C1 segment of cervical spinal cord (tissue), 14 donors: Measurements from ENCODE around the gene GMEB2.
"Not testable (repeated sequence)": the region's sequence is repeated elsewhere in the genome, so short reads cannot be mapped to it uniquely, and the experiment has no call there.

Experiments
- DNase-seq, 14 donors: peaks; one replicate each; lab custom pipeline; 2025; lab: John Stamatoyannopoulos, UW

The GMEB2 gene

DNA sequence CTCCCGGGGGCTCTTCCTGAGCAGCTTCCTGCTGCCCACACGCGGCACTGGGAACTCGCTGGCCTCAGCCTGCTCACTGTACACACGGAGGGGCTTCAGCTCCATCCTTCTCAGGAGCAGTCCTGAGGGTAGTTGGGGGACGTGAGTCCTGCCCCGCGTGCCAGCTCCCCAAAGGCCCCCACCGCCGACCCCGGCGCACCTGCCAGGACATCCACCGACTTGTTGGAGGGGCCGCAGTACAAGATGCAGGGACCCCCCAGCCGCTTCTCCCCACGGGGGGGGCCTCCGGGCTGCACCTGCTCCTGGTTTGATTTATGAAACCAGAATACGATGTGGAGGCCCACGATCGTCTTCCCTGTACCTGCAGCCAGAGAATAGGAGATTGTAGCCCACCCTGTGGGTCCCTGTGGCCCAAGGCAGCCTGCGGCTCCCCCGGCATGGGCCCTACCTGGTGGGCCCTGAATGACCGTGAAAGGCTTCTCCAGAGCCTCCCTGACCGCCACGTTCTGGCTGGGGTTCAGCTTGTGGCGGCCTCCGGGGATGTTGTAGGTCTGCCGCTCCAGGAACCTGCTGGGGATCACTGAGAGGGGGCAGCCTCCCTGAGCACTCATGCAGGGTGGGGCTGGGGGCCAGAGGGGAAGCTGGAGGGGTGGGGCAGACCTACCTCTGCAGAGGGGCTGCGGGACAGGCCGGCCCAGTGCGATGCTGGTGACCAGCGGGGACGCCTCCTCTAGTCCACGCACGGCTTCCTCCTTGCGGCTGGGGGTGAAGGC is 65.1 kb downstream of the GMEB2 start:
- no peak for DNase-seq

DNA sequence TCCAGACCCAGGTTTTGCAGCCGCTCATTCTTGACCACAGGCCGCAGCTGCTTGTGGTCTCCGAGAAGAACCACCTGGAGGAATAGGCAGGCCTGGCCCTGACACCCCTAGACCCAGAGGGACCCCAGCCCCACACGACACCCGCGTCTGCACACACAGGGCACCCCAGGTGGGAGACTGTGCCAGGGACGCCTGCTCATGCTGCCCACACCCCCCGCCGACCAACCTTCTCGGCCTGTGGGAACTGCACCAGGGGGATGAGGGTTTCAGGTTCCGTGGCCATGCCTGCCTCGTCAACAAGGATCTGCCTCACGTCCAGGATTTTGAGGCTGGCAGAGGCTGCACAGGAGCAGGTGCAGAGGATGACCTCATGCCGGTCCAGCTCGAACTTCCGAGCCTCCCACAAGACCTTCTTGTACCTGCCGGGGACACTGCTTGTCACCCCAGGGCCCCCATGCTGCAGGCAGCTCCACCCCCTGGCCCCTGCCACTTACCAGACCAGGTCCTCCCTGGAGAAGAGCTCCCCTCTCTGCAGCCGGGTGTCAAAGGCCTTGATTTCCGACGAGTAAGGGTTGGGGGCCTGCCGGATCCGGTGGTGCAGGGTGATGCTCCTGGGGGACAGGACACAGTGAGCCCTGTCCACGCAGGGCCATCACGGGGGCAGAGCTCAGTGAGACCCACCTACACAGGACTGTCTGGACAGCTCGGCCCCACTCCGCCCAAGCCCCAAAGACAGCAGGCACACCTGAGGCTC is 65.9 kb downstream of the GMEB2 start:
- no peak for DNase-seq

DNA sequence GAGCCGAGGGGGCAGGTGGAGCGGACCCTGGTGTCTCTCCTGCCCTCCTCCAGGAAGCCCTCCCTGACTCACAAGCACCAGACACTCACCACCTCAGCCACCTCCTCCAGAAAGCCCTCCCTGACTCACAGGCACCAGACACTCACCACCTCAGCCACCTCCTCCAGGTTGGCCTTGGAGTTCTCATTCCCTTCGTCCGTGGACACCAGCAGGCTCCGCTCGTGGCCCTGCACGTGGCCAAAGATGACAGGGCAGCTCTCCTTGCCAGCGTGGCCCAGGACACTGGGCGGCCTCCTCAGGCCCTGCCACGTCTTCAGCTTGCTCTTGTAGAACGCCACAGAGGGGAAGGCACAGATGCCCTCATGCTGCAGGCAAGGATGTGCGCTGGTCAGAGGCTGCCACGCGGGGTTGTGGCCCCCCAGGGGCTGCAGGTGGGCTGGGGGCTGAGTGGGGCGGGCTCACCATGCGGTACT is 66.5 kb downstream of the GMEB2 start:
- DNase-seq, result no peak

DNA sequence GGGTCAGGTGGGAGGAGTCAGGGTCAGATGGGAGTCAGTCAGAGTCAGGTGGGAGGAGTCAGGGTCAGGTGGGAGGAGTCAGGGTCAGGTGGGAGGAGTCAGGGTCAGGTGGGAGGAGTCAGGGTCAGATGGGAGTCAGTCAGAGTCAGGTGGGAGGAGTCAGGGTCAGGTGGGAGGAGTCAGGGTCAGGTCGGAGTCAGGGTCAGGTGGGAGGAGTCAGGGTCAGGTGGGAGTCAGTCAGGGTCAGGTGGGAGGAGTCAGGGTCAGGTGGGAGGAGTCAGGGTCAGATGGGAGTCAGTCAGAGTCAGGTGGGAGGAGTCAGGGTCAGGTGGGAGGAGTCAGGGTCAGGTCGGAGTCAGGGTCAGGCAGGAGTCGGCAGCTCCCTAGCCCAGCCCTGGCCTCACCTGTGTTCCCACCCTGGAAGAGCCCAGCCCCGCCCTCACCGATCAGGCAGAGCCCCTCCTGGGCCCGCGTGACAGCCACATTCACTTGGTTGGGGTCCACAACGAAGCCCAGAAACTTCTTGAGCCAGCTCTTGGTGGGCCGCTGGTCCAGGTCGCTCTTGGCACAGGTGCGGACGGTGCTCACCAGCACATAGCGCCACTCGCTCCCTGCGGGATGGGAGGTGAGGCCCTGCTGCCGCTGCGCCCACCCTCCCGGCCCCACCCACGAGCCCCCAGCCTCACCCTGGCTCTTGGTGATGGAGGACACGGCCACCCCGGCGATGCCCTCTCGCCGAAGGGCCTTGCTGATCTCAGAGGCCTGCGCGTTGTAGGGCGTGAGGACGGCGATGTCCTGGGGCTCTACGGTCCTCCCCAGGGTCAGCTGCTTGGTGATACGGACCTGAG is 67.2 kb downstream of the GMEB2 start:
- not testable (repeated sequence) for DNase-seq

DNA sequence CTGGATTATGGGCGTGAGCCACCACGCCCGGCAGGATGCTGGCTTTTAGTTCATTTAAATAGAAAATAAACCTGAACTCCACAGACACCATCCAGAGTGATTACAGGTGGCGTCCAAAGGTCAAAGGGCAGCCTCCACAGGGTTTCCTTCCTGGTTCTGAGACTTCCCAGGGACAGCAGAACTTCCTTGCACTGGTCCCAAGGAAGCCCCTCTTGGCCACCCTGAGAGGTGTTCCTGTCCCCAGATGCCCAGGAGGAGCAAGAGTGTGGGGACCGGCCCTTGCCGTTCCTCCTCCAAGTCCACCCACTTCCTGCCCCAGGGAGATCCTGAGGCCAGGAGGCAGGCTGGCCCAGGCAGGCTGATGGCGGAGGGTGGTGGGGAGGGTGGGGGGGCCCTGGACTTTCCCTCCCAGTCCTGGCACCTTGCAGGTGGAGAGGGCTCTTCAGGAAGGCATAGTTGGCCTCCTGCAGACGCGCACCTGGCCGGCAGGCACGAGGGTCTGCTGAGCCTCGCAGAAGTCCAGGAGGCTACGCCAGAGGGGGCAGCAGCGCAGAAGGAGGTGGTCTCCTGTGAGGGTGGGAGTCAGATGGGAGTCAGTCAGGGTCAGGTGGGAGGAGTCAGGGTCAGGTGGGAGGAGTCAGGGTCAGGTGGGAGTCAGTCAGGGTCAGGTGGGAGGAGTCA is 68.0 kb downstream of the GMEB2 start:
- no peak for DNase-seq

DNA sequence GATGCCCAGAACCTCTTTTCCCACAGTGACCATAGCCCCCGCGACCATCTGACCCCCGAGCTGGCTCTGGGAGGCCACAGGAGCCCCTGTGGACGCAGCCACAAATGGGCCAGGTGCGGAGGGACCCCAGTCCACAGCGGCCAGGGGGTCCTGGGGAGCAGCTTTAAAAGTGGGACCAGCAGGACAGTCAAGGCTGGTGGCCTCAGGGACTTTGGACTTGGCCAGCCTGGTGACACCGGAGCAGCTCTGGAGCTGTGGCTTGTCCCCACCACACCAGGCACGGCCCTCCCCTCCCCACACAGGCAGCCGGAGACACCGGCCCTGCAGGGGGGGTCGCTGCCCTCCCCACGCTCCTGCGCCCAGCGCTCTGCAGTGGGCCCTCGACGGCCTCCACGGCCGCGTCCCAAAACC is 69.4 kb downstream of the GMEB2 start:
- no peak for DNase-seq

DNA sequence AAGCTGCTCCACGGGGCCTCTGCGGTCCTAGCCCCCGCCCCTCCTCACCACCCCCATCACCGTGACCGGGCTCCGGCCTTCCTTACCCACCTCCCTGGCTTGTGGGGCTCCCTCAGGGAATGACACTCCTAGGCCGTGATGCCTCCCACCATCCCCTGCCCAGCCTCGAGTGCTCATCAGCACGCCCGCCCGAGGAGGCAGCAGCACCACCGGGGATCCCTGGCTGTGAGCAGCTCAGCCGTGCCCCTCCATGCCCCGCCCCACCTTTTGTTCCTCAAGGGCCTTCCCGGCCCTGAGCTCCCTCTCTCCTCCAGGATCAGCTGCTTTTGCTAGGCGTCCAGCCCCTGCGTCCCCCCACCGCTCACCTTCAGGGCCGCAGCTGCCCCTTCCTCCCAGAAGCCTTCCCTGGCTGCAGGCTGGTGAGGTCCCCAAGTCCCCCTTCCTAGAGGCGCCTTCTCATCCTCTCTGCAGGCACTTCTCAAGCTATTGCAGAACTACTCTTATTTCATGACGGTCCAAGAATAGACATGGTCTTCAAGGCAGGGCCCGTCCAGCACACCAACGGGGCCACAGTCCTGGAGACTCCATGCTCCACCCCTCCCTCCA is 69.9 kb downstream of the GMEB2 start:
- no peak for DNase-seq

DNA sequence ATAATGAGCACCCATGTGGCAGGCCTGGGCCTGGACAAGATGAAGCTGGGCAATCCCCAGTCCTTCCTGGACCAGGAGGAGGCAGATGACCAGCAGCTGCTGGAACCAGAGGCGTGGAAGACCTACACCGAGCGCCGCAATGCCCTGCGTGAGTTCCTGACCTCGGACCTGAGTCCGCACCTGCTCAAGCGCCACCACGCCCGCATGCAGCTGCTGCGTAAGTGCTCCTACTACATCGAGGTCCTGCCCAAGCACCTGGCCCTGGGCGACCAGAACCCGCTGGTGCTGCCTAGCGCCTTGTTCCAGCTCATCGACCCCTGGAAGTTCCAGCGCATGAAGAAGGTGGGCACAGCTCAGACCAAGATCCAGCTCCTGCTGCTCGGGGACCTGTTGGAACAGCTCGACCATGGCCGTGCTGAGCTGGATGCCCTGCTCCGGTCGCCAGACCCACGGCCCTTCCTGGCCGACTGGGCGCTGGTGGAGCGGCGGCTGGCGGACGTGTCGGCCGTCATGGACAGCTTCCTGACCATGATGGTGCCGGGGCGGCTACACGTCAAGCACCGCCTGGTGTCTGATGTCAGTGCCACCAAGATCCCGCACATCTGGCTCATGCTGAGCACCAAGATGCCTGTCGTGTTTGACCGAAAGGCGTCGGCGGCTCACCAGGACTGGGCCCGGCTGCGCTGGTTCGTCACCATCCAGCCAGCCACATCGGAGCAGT is 71.1 kb downstream of the GMEB2 start:
- DNase-seq, result no peak

DNA sequence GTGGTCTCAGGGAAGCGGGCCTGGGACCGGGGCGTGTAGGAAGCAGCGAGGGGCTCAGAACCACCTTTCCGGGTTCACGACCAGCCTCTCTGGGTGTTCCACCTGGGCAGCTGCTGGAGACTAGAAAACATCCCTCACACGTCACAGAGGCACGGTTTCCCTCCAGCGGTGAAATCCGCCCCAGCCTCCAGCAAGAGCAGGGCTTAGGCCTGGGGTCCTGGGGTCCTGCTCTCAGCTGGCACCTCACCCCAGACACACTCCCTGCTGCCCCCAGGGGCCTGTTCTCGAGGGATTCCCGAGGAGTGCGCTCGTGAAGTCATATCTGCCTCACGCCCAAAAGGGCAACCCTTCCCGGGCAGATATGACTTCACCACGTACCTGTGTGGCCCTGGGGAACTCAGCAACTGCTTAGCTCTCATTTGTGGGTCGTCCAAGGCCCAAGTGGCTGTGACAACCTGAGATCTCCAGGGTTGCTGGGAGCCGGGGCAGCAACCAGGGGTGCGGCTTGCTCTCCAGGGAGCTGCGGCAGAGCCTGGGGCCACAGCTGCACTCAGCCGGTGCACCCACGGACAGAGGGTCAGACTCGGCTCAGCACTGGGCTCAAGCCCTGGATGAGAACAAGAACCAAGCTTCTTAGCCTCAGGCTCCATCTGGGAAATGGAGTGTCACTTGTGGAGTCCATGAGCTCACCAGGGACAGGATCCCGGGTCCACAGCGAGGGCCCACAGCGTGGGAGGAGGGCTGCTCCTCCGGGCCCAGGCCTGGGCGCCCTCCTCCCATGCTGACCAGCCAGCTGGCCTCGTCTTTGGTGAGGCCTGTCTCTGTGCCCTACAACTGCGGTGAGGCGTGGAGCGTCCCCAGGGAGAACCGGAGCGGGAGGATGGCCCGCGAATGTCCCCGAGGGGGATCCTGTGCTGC is 72.3 kb downstream of the GMEB2 start:
- no peak for DNase-seq

DNA sequence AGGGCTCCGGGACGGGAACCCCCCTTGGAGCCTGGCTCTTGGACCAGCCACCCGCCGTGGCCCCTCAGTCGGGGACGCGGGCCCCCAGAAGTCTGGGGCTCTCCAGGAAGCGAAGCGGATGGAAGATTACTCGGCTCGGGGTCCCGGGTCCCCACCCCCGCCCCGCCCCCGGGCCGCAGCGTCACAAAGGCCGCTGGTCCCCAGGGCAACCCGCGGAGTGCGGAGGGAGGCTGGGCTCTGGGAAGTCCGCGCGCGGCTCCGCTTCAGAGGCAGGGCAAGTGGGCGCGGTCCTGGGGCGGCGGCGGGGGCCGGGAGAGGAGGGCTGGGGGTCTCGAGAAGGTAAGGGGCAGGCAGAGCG is 73.0 kb downstream of the GMEB2 start, which contains the start of gene FNDC11:
Gene FNDC11, plus strand, starts transcription at position 227 of the 358 bp plus-strand sequence. CDS start 1,505 bp downstream, outside the sequence.
- no peak for DNase-seq

DNA sequence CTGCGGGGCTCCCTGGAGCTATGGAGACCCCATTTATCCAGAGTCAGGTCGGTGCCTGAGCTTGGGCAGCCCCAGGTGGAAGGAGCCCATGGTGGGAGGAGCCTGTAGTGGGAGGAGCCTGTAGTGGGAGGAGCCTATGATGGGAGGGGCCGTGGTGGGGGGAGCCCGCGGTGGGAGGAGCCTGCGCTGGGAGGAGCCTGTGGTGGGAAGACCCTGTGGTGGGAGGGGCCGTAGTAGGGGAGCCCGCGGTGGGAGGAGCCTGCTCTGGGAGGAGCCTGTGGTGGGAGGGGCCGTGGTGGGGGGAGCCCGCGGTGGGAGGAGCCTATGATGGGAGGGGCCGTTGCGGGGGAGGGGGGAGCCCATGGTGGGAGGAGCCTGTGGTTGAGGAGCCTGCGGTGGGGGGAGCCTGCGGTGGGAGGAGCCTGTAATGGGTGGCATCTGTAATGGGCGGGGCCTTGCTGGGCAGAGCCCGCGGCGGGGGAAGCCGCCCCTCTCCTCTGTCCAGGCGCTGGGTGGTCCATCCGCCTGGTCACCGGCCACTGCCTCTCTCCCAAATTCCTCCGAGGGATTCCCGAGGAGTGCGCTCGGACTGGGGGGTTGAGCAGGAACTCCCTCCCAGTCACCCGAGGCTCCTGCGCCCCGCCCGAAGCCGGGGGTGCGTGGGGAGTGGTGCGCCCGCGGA is 73.5 kb downstream of the GMEB2 start:
- peak in 3 of 14 donors; percentile 11 to 25 (median 15) for DNase-seq

DNA sequence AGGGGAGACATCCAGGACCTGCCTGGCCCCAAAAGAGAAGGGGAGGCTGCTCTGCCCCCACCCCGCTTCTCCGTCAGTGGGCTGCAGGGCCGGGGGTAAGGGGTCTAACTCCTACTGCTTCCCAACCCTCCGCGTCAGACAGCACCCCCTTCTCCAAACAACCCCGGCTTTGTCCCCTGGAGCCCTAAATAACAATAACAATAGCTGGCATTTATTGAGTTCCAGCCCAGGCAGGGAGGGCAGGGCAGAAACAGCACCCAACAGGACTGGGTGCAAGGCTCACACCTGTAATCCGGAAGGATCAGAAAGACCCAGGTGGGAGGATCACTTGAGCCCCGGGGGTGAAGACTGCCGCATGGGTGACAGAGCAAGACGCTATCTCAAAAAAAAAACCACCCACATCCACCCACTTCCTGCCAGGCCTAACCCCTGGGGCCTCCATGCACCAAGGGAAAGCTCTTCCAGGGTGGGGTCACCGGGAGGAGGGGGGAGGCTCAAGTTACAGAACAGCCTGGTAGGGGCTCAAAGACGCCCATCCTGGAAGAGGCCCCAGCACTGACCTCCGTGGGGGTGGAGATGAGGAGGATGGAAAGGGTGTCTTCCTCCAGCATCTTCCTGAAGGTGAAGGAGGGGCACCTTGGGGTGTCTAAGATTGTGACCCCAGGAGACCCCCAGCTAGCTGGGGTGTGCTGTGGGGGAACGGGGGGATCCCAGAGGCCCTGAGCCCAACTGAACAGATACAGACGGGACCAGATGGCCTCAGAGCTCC is 74.2 kb downstream of the GMEB2 start:
- no peak for DNase-seq

DNA sequence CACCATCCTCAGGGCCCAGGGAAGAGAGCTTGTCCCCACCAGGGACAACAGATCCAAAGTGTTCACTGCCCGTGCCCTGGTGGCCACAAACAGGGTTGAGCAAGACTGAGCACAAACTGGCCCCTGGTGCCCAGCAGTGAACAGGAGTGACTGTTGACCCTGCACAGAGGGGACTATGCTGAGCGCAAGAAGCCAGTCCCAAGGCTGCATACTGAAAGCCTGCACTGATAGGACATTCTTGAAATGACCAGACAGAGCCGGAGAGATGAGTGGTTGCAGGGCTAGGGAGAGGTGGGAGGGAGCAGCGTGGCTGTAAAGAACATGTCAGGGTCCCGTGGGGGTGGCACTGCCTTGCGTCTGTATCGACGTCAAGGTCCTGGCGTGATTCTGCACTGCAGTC is 75.8 kb downstream of the GMEB2 start:
- no peak for DNase-seq

DNA sequence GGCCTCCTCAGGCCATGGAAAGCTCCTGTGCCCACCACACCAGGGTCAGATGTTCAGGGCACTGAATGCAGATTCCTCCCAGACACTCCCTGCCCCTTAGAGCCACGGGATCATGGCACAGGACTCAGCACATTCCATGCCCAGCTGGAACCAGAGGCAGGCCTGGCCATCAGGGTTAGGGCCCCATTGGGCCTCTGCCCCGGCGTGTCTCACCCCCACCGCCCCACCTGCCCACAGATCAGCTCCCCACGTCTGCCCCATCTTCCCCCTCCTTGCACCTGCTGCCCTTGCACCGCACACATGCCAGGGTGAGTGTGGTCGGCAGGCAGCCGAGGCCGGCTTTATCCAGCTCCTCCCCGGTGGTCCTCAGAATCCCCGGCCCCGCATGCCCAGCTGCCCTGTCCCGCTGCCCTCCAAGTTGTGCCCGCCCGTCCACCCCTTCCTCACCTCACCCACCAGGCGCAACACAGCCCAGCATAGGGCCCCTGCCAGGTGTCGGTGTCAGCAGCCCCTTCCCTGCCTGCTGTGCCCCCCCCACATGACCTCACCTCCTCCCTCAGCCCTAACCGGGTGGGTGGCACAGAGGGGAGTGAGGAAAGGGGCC is 77.1 kb downstream of the GMEB2 start:
- DNase-seq, result no peak

DNA sequence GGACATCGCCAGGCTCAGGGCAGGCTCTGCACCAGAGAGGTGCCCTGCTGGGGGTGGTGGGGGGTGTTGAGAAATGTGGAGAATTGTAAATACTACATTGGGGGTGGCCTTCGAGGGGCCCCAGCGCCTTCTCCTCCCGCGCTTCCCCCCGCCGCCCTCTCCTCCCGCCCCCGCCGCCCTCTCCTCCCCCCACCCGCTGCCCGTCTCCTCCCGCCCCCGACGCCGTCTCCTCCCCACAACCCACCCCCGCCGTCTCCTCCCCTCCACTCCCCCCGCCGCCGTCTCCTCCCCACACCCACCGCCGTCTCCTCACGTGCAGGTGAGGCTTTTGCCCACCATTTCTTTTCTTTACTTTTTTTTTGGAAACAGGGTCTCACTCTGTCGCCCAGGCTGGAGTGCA is 77.9 kb downstream of the GMEB2 start:
- no peak for DNase-seq

DNA sequence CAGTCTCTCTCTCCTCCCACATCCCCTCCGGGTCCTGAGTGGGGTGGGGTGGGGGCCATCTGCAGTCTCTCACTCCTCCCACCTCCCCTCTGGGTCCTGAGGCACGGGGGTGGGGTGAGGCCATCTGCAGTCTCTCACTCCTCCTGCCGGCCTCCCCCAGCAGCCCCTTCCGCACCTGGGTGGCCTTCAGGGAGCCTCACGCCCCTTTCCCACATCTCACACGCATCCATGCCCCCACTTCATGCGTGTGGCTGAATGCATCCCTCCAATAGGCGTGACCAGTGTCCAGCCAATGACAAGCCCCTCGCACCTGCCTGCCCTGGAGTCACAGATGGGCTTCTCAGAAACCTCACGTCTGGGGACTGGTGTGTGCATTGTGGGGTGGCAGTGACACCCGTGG is 78.4 kb downstream of the GMEB2 start:
- DNase-seq, result no peak

DNA sequence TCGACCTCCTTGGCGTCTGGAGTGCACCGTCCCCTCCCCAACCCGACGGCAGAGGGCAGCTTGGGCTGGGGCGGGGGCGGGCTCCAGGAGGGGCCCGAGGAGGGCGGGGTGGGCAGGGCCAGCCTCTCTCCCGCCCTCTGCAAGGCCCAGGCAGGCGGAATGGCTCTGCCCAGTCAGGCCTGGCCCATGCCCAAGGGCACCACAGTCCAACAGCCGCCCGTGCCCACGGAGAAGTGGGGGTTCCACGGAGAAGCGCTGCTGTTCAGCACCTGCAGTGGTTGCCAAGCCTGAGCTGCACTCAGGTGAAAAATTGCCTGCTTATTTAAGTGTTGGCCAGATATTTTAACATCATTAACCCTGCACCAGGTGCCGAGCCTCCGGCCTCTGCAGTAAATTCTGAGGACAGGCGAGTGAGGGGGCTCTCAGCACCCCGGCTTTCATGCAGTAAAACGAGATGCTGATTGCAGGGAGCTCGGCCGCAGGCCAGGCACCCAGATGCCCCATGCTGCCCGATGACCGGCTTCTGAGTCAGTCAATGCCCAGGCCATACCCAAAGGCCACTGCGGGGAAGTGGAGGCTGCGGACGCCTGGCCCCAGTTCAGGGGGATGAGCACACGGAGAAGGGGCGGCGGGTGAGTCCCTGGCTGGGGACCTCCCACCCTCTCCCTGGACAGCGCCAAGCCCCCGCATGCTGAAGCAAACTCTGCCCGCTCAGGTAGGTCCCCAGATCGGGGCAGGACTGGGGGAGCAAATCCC is 79.0 kb downstream of the GMEB2 start, which contains the start of gene SRMS:
Gene SRMS, minus strand, starts transcription at position 25 of the 756 bp plus-strand sequence. CDS start 286 bp downstream, outside the sequence.
- DNase-seq, result no peak
